COR-L47 (cell line): ENCODE results near the gene GJA5.
"Not testable (repeated sequence)": the region's sequence is repeated elsewhere in the genome, so short reads cannot be mapped to it uniquely, and the experiment has no call there.

Experiments used
- DNase-seq: peaks from one replicate; lab custom pipeline; 2025; lab: John Stamatoyannopoulos, UW

GJA5 gene

GRCh38 chr1:147762233-147763024 is 2.0 kb upstream of the GJA5 start:
- no peak for DNase-seq

- DNase-seq, result no peak
These were observed 1.9 kb downstream of the GJA5 start for GRCh38 chr1:147758379-147759100.

DNA sequence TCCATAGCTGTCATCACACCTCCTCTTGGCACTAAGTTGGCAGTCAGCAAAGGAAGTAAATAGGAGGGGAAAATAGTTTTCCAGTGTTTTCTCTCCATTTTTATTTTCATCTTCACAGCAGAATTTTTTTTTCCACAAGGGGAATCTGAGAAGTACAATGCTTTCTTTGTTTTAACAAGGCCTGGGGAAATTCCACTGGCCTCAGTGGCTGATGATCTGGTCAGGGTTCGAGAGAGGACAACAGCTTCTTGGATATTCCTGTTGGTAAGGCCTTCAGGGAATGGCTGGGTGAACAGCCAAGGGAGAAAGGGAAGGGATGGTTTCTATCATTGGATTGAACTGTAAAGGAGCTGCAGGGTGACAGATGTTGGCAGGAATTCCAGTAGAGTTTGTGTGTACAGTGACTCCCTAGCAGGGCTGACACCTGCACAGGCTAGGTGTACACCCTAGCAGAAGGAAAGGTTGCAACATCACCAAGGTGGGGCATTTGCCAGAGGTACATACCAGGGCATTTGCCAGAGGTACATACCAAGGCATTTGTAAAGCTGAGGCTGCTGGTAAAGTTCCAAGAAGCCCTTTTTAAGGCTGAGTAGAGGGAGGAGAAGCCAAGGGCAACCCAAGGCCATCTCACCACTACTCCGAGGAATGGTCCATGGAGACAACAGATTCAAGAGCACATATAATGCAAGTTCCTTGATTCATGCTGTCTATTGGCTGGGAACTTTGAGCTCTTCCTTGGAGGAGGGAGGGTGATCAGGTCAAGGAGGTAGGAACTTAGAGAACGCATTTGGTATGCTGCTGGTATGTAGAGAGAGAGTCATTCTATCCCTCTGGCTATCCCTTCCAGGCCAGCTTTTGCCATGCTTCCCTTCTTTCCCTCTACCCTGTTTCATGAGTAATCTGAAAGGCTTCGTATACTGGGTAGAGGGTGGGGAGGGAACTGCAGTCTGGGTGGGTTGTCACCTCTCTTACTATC is 3.1 kb downstream of the GJA5 start:
- no peak for DNase-seq

GRCh38 chr1:147756341-147756740 is 4.1 kb downstream of the GJA5 start:
- DNase-seq, result no peak

- no peak for DNase-seq
These were observed 5.7 kb downstream of the GJA5 start for GRCh38 chr1:147754661-147755060.

GRCh38 chr1:147753081-147753480 is 7.3 kb downstream of the GJA5 start:
- no peak for DNase-seq

GRCh38 chr1:147752511-147752910 is 7.9 kb downstream of the GJA5 start:
- DNase-seq, result no peak

- no peak for DNase-seq
These were observed 9.1 kb downstream of the GJA5 start for GRCh38 chr1:147751346-147751745.

DNA sequence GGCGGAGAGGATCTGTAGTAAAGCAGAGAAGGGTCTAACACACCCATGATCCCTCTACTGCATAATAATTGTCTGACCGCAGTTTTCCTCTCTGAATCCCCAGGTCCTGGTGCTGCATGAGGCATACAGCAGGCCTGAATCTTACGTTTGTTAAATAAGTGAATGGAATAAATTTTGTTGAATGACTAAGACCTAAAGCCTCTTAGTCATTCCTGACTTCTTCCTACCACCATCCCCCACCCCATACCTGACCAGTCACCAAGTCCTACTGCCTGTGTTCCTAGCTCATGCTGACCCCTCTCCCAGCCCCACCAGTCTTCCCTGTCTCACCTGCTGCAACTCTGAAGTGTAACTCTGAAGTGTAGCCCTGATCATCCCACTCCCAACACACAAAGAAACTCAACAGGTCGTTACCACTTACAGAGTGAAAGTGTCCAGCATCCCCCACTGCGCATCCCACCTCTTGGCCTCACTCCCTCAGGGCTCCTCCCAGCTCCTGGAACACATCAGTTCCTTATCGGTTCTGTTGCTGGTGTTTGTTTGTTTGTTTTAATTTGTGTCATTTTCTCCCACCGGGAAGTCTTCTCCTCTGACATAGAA is 9.7 kb downstream of the GJA5 start:
- DNase-seq, result no peak

DNA sequence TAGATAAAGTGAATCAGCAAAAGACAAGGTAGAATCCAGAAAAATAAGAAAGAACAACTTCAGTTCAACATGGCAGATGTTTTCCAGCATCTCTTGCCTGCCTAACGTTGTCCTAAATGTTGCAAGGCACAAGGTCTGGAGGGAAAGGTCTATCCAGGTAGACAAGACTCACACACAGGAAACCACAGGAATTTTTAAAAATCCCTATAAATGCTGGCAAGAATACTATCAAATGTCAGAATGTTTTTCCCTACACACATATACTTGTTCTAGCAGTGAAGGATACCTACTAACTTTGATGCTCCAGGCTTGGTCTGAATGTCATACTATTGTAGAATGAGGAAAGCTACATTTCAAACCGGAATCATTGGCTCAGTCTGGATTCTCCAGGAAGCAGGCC is 10.6 kb downstream of the GJA5 start:
- DNase-seq, result no peak

DNA sequence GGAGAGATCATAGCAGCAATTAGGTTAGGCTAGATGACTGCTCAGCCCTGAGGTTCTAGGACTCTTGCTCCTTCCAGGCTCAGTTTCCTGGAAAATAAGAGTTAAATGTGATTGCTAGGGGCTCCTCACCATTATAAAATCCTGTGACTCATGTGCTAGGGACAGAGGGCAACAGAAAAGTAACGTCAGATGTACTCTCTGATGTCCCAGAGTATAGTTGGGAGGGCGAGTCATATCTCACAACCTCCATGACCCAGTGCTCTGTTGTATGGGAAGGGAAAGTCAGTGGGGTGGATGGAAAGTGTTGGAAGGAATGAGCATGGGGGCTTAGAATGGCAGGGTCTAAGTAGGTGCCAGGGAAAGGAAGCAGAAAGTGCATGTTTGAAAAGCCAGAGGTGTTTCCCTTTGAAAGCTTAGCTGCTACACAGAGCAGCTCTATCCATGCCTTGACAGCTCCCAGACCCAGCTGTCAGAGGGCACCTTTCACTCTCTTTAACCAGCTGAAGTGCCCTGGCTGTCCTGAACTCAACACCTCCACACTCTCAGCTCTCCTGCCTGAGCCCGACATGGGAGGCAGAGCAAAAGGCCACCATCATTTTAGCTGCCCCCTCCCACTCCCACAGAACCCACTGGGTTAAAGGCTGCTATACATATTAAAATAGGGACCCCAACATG is 11.6 kb downstream of the GJA5 start:
- no peak for DNase-seq

- no peak for DNase-seq
These were observed 12.4 kb downstream of the GJA5 start for GRCh38 chr1:147747966-147748365.

DNA sequence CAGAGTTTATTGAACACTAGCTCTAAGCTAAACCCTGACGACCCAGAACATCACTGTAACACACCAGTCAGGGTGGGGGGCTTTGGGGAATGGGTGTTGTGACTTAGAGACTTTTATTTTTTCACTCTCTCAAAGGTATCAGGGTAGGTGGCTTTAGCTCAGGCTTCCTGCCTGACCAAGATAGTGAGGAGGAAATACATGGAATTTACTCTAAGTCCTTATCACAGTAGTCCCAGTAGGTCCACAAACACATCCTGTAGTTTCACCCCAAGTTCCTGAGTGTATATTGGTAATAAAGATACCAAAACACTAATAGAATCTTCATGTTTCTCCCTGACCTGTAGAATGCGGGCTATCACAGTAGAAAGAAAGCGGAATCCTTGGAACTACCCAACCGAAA is 15.1 kb downstream of the GJA5 start:
- no peak for DNase-seq

DNA sequence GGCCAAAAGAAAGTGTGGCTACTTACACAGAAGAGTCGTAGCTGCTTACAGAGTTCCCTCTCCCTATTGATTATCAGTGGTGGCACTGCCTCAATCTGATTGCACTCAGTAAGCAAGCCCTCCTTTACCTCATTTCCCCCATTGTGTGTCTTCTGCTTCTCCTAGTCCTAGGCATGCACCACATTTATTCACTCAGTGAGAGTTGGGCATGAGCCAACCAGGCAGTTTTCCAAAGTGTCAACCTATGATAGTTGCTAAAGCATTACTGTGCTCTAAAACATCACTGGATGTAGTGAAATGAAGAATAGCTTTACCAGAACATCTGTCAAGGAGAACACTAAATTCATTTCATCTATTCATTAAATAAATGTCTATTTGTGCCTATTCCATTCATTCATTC is 19.3 kb downstream of the GJA5 start:
- no peak for DNase-seq

GRCh38 chr1:147740391-147740790 is 20.0 kb downstream of the GJA5 start:
- no peak for DNase-seq

DNA sequence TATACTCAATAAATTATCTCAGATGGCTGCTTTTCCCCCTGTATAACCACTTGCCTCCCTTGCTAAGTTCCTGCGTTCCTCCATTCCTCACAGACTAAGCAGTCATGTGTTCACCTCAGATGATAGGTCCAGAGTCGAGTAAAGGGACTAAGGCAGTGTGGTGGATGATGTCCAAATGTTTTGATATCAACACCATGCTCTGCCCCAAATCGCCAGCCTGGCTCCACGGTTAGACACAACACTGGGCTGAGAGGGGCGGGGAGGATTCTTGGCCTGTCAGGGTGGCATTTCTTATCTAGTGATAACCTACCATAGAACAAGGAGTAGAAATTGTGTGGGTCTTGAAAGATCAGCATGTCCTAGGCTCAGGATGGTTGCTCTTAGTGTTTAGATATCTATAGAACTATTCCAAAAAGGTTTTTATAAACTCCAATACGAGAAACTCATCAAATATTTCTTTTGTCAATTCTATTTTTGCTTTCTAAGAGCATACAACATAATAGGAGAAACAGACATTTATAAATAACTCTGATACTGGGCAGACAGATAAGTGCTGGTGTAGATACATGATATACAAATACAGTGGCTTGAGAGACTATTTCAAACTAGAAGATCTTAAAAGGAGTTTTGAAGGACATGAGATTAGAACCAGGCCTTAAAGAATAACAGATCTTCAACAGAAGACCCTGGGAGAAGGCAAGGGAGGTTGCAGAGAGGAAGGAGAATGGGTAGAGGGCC is 21.5 kb downstream of the GJA5 start:
- no peak for DNase-seq

GRCh38 chr1:147738129-147738528 is 22.3 kb downstream of the GJA5 start:
- no peak for DNase-seq

DNA sequence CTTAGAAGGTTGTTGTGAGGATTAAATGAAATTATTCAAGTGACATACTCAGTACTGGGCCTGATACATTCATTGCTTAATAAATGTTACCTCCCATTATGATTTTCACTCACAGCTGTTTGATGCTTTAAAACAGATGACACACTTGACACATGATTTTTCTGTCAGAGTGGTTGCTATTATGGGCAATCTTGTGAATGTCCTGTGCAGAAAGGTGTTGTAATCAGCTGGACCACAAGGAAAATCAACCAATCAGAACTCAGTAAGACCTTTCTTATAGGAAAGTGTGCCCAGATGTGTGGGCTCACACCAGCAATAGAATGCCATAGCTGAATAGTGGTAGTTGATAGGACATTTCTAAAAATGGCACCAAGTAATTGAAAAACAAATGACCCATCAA is 23.5 kb downstream of the GJA5 start:
- DNase-seq, result no peak

GRCh38 chr1:147735423-147735822 is 25.0 kb downstream of the GJA5 start:
- DNase-seq, result no peak

DNA sequence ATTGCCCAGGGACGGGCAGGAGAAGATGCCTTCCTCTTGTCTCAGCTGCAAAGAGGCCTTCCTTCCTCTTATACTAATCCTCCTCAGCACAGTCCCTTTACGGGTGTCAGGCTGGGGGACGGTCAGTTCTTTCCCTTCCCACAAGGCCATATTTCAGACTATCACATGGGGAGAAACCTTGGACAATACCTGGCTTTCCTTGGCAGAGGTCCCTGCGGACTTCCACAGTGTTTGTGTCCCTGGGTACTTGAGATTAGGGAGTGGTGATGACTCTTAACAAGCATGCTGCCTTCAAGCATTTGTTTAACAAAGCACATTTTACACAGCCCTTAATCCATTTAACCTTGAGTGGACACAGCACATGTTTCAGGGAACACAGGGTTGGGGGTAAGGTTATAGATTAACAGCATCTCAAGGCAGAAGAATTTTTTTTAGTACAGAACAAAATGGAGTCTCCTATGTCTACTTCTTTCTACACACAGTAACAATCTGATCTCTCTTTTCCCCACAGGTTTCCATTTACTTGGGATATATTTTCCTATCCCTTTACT is 26.0 kb downstream of the GJA5 start:
- not testable (repeated sequence) for DNase-seq
